Mesenchymal stem cell (in vitro differentiated cells and primary cell): ENCODE results near the gene PTTG2.
A peak's percentile ranks its signal among the peaks of the same experiment; 100 is the strongest.

Experiments
- DNase-seq: peaks from one replicate; pipeline ENCODE4 v3.0.0-alpha.2; 2013
- H2AFZ ChIP-seq: one replicate; pipeline ENCODE4 v1.6.1; 2013; ENCODE audit warnings: low read depth, mild to moderate bottlenecking, control low read depth, inconsistent platforms, low read length, moderate library complexity
- H2AK5ac ChIP-seq: 2 replicates; pipeline ENCODE4 v1.6.1; 2013; ENCODE audit warnings: low read length, moderate library complexity, mild to moderate bottlenecking, inconsistent platforms; ENCODE audit not compliant: severe bottlenecking
- H2BK120ac ChIP-seq: one replicate; pipeline ENCODE4 v1.6.1; 2013; ENCODE audit warnings: low read depth, mild to moderate bottlenecking, inconsistent platforms, low read length, moderate library complexity
- H2BK12ac ChIP-seq, 2 experiments: one replicate each; pipeline ENCODE4 v1.6.1; 2013; ENCODE audit warnings: inconsistent platforms in 2 of 2, low read length in 2 of 2, mild to moderate bottlenecking in 2 of 2, moderate library complexity in 2 of 2, control low read depth in 1 of 2
- H2BK15ac ChIP-seq: one replicate; pipeline ENCODE4 v1.6.1; 2013; ENCODE audit warnings: mild to moderate bottlenecking, low read depth, inconsistent platforms; ENCODE audit not compliant: poor library complexity, severe bottlenecking
- H2BK5ac ChIP-seq: 2 replicates; pipeline ENCODE4 v1.6.1; 2013; ENCODE audit warnings: low read depth, mild to moderate bottlenecking, low read length, control low read depth, inconsistent platforms; ENCODE audit not compliant: poor library complexity, severe bottlenecking
- H3K14ac ChIP-seq, 2 experiments: one replicate each; pipeline ENCODE4 v1.6.1; 2013; ENCODE audit warnings: inconsistent platforms in 2 of 2, low read length in 2 of 2, control low read depth in 1 of 2, mild to moderate bottlenecking in 1 of 2, moderate library complexity in 1 of 2
- H3K18ac ChIP-seq, 2 experiments: one replicate each; pipeline ENCODE4 v1.6.1; 2013; ENCODE audit warnings: inconsistent platforms in 2 of 2, low read length in 2 of 2, control low read depth in 1 of 2, low read depth in 1 of 2, mild to moderate bottlenecking in 1 of 2
- H3K23ac ChIP-seq, 2 experiments: one replicate each; pipeline ENCODE4 v1.6.1; 2013; ENCODE audit warnings: inconsistent platforms in 2 of 2, low read length in 2 of 2, mild to moderate bottlenecking in 2 of 2, moderate library complexity in 2 of 2, control low read depth in 1 of 2
- H3K27ac ChIP-seq: 2 replicates; pipeline ENCODE4 v1.5.1; 2013; ENCODE audit warnings: mild to moderate bottlenecking, moderate library complexity, low read length, control low read depth, inconsistent platforms; ENCODE audit not compliant: poor library complexity, severe bottlenecking
- H3K27me3 ChIP-seq, 2 experiments: 2 replicates each; pipeline versions ENCODE4 v1.6.1 to v1.7.0; 2013; ENCODE audit warnings: low read length in 2 of 2, mild to moderate bottlenecking in 2 of 2, moderate library complexity in 2 of 2, control low read depth in 1 of 2, inconsistent platforms in 1 of 2; ENCODE audit not compliant: control insufficient read depth in 1 of 2, insufficient read depth in 1 of 2
- H3K36me3 ChIP-seq, 2 experiments: 2 replicates each; pipeline versions ENCODE4 v1.6.1 to v1.7.0; 2013; ENCODE audit warnings: low read length in 2 of 2, control low read depth in 1 of 2, inconsistent platforms in 1 of 2, low read depth in 1 of 2, mild to moderate bottlenecking in 1 of 2; ENCODE audit not compliant: insufficient read depth in 2 of 2, control insufficient read depth in 1 of 2
- H3K4ac ChIP-seq, 2 experiments: one replicate each; pipeline ENCODE4 v1.6.1; 2013; ENCODE audit warnings: inconsistent platforms in 2 of 2, low read length in 2 of 2, mild to moderate bottlenecking in 2 of 2, moderate library complexity in 2 of 2, control low read depth in 1 of 2, low read depth in 1 of 2
- H3K4me1 ChIP-seq: 2 replicates; pipeline ENCODE4 v1.6.1; 2013; ENCODE audit warnings: low read depth, low read length, control low read depth; ENCODE audit not compliant: control insufficient read depth, insufficient read depth
- H3K4me2 ChIP-seq: 2 replicates; pipeline ENCODE4 v1.6.1; 2013; ENCODE audit warnings: low read length, mild to moderate bottlenecking, inconsistent platforms; ENCODE audit not compliant: poor library complexity, severe bottlenecking
- H3K4me3 ChIP-seq, 2 experiments: 2 replicates each; pipeline versions ENCODE4 v1.5.1 to v1.7.0; 2013; ENCODE audit warnings: low read length in 2 of 2, mild to moderate bottlenecking in 2 of 2, control low read depth in 1 of 2, low read depth in 1 of 2; ENCODE audit not compliant: insufficient read depth in 1 of 2
- H3K79me1 ChIP-seq: replicated peaks from 2 replicates; pipeline ENCODE4 v1.6.1; 2013; ENCODE audit warnings: mild to moderate bottlenecking, control low read depth, low read length, inconsistent platforms; ENCODE audit not compliant: poor library complexity, severe bottlenecking
- H3K9ac ChIP-seq: 2 replicates; pipeline ENCODE4 v1.7.0; 2013; ENCODE audit warnings: mild to moderate bottlenecking, low read length, moderate library complexity
- H3K9me3 ChIP-seq: 2 replicates; pipeline ENCODE4 v1.7.0; 2013; ENCODE audit warnings: mild to moderate bottlenecking, low read length; ENCODE audit not compliant: control insufficient read depth
- H4K8ac ChIP-seq: one replicate; pipeline ENCODE4 v1.6.1; 2013; ENCODE audit warnings: inconsistent platforms, mild to moderate bottlenecking, low read length, moderate library complexity
- H4K91ac ChIP-seq: one replicate; pipeline ENCODE4 v1.6.1; 2013; ENCODE audit warnings: mild to moderate bottlenecking, low read length, inconsistent platforms
- WGBS: methylation state at CpG from one replicate; pipeline ENCODE4 v1.1.7; 2013; ENCODE audit warnings: mixed read lengths; 5-methylcytosine and 5-hydroxymethylcytosine counted together

PTTG2 gene

GRCh38 chr4:38003628-38004027 lies 43.4 kb downstream of the PTTG2 start:
- H2BK120ac ChIP-seq, result no peak overlapping the region
- no peak overlapping the region for H4K91ac ChIP-seq
- WGBS, result 100% methylated on average over 1 of the region's 1 CpG
- no peak overlapping the region for H4K8ac ChIP-seq
- no peak overlapping the region for H3K4ac ChIP-seq
- no peak for DNase-seq
- H2BK15ac ChIP-seq, result no peak overlapping the region
- no peaks in the 10 kb centered on the region for H3K9me3 ChIP-seq
- H2AFZ ChIP-seq, result no peak overlapping the region
- H3K23ac ChIP-seq, result no peak overlapping the region
- no peak overlapping the region for H3K4me2 ChIP-seq
- no peak overlapping the region for H3K18ac ChIP-seq
- H3K27ac ChIP-seq, result no peak overlapping the region
- H3K36me3 ChIP-seq, result no peaks in the 10 kb centered on the region
- H2BK12ac ChIP-seq, result no peak overlapping the region
- peaks cover 34% of the 10 kb centered on the region for H3K79me1 ChIP-seq
- H2BK5ac ChIP-seq, result no peak overlapping the region
- peaks cover 11% of the 10 kb centered on the region for H3K4me1 ChIP-seq
- H3K9ac ChIP-seq, result no peak overlapping the region
- no peak overlapping the region for H3K14ac ChIP-seq
- H3K27me3 ChIP-seq, result no peaks in the 10 kb centered on the region
- no peak overlapping the region for H2AK5ac ChIP-seq
- no peak overlapping the region for H3K4me3 ChIP-seq

GRCh38 chr4:38004062-38004461 lies 43.9 kb downstream of the PTTG2 start:
- Histone ChIP-seq H3K18ac (peak overlapping the region in 1 of 2 experiments; percentile 28), H3K79me1 (peaks cover 35% of the 10 kb centered on the region), H4K91ac (no peak overlapping the region), H3K14ac (no peak overlapping the region), H2BK5ac (no peak overlapping the region), H3K4ac (no peak overlapping the region), H2BK15ac (no peak overlapping the region), H2BK12ac (no peak overlapping the region), H2AFZ (no peak overlapping the region), H3K4me2 (no peak overlapping the region), H3K36me3 (no peaks in the 10 kb centered on the region), H2AK5ac (no peak overlapping the region), H3K9ac (no peak overlapping the region), H3K4me3 (no peak overlapping the region), H3K4me1 (peaks cover 11% of the 10 kb centered on the region), H3K23ac (no peak overlapping the region), H3K27ac (no peak overlapping the region), H4K8ac (no peak overlapping the region), H3K9me3 (no peaks in the 10 kb centered on the region), H2BK120ac (no peak overlapping the region), H3K27me3 (no peaks in the 10 kb centered on the region)
- WGBS, result 22% methylated on average over 1 of the region's 3 CpGs
- peak; percentile 39 for DNase-seq

- Histone ChIP-seq H2BK15ac (no peak overlapping the region), H2AK5ac (peak overlapping the region; percentile 57), H3K9ac (no peak overlapping the region), H3K14ac (no peak overlapping the region), H3K4me1 (peaks cover 11% of the 10 kb centered on the region), H4K91ac (no peak overlapping the region), H3K27me3 (no peaks in the 10 kb centered on the region), H3K4ac (no peak overlapping the region), H2BK12ac (no peak overlapping the region), H3K27ac (no peak overlapping the region), H2AFZ (no peak overlapping the region), H3K9me3 (no peaks in the 10 kb centered on the region), H2BK120ac (no peak overlapping the region), H3K4me2 (no peak overlapping the region), H3K4me3 (no peak overlapping the region), H2BK5ac (no peak overlapping the region), H3K23ac (no peak overlapping the region), H3K18ac (peak overlapping the region in 1 of 2 experiments; percentile 54), H3K36me3 (no peaks in the 10 kb centered on the region), H3K79me1 (peaks cover 32% of the 10 kb centered on the region), H4K8ac (no peak overlapping the region)
- WGBS, result 90% methylated on average over 6 of the region's 6 CpGs
- DNase-seq, result no peak
Measured at GRCh38 chr4:38004887-38005286, 44.7 kb downstream of the PTTG2 start.

- H4K8ac ChIP-seq, result no peak overlapping the region
- H3K14ac ChIP-seq, result no peak overlapping the region
Measured at GRCh38 chr4:38005637-38006036, 45.4 kb downstream of the PTTG2 start.

More at GRCh38 chr4:38005637-38006036, 45.4 kb downstream of the PTTG2 start:
- H3K4me2 ChIP-seq, result no peak overlapping the region
- H3K23ac ChIP-seq, result no peak overlapping the region
- H2AK5ac ChIP-seq, result no peak overlapping the region
- H3K18ac ChIP-seq, result no peak overlapping the region
- H3K27me3 ChIP-seq, result no peaks in the 10 kb centered on the region
- peaks cover 11% of the 10 kb centered on the region for H3K4me1 ChIP-seq
- H2AFZ ChIP-seq, result no peak overlapping the region
- H3K9me3 ChIP-seq, result no peaks in the 10 kb centered on the region
- no peak overlapping the region for H4K91ac ChIP-seq
- H2BK15ac ChIP-seq, result no peak overlapping the region
- no peak overlapping the region for H3K4ac ChIP-seq
- H2BK120ac ChIP-seq, result no peak overlapping the region
- no peak overlapping the region for H2BK5ac ChIP-seq
- no peak for DNase-seq
- H3K4me3 ChIP-seq, result no peak overlapping the region
- H3K9ac ChIP-seq, result no peak overlapping the region
- no peak overlapping the region for H2BK12ac ChIP-seq
- 94% methylated on average over 3 of the region's 3 CpGs for WGBS
- no peak overlapping the region for H3K27ac ChIP-seq
- peaks cover 34% of the 10 kb centered on the region for H3K79me1 ChIP-seq
- no peaks in the 10 kb centered on the region for H3K36me3 ChIP-seq
